ENCODE measurements around the gene TMEM88.
"Not testable (repeated sequence)": the region's sequence is repeated elsewhere in the genome, so short reads cannot be mapped to it uniquely, and the experiment has no call there.

The TMEM88 gene

GRCh38 chr17:7854851-7855659 is at the start of gene TMEM88:
TSS of gene TMEM88 (plus strand) at chr17:7855066. CDS start at chr17:7855075, 9 bp downstream.
- DNase-seq: no peak

- DNase-seq: no peak
These were observed 48.3 kb upstream of the TMEM88 start for GRCh38 chr17:7806587-7806986.

GRCh38 chr17:7807206-7807605 is 47.7 kb upstream of the TMEM88 start:
- no peak for DNase-seq

- no peak for DNase-seq
These were observed 45.6 kb upstream of the TMEM88 start for GRCh38 chr17:7809086-7809790.

GRCh38 chr17:7809791-7810343 is 45.0 kb upstream of the TMEM88 start:
- DNase-seq: not testable (repeated sequence)

- no peak for DNase-seq
These were observed 43.6 kb upstream of the TMEM88 start for GRCh38 chr17:7811251-7811650.

- no peak for DNase-seq
These were observed 39.9 kb upstream of the TMEM88 start for GRCh38 chr17:7814969-7815368.

- no peak for DNase-seq
These were observed 37.8 kb upstream of the TMEM88 start for GRCh38 chr17:7816926-7817642.

GRCh38 chr17:7817643-7817964 is 37.3 kb upstream of the TMEM88 start:
- DNase-seq: no peak

GRCh38 chr17:7818026-7818425 is 36.8 kb upstream of the TMEM88 start:
- no peak for DNase-seq

- no peak for DNase-seq
These were observed 35.9 kb upstream of the TMEM88 start for GRCh38 chr17:7818746-7819645.

- DNase-seq: no peak
These were observed 34.6 kb upstream of the TMEM88 start for GRCh38 chr17:7820231-7820630.

GRCh38 chr17:7822126-7822525 is 32.7 kb upstream of the TMEM88 start:
- DNase-seq: no peak

GRCh38 chr17:7823581-7824001 is 31.3 kb upstream of the TMEM88 start:
- DNase-seq: no peak

GRCh38 chr17:7824021-7824924 is 30.6 kb upstream of the TMEM88 start:
- no peak for DNase-seq

- DNase-seq: no peak
These were observed 29.5 kb upstream of the TMEM88 start for GRCh38 chr17:7825206-7825990.

- no peak for DNase-seq
These were observed 24.2 kb upstream of the TMEM88 start for GRCh38 chr17:7830616-7831015.

- DNase-seq: no peak
These were observed 23.6 kb upstream of the TMEM88 start for GRCh38 chr17:7831233-7831632.

GRCh38 chr17:7832431-7832830 is 22.4 kb upstream of the TMEM88 start:
- DNase-seq: no peak

- no peak for DNase-seq
These were observed 21.7 kb upstream of the TMEM88 start for GRCh38 chr17:7833011-7833794.

Data from stimulated activated CD4-positive, alpha-beta T cell treated with anti-CD3 and anti-CD28 coated beads, Interleukin-1b, Interleukin-23, amount 100 ng/mL, for 48 hours (primary cell).